T-cell (primary cell): ENCODE results near the gene MYZAP. TPM values are rescaled to one million over a fixed set of nuclear protein-coding genes. Genes with fewer than 3 reads are reported as not detected.

Experiments used
- ATAC-seq, 4 experiments: fragments of 200-7000 bp in 3 of 4; fragments of 150-1000 bp in 1 of 4; cut with Tn5 transposase; replicated peaks in 1 of 4; 1 replicate in 3 of 4; 2 replicates in 1 of 4; pipeline ENCODE4 v1.10.0; 2021; ENCODE audit warnings: moderate library complexity in 3 of 4, mild to moderate bottlenecking in 2 of 4, moderate number of reproducible peaks in 1 of 4
- CTCF ChIA-PET, 2 donors: fragments of 300-600 bp; sonication (Branson Sonifier 250); formaldehyde crosslinking; loops; one replicate each; lab custom pipeline; 2022; ENCODE audit warnings: antibody characterized with exemption in 2 of 2; lab: Charles Lee
- POLR2A ChIA-PET, 2 donors: fragments of 300-600 bp; sonication (Branson Sonifier 250); formaldehyde crosslinking; loops; one replicate each; lab custom pipeline; 2022; ENCODE audit warnings: antibody characterized with exemption in 2 of 2; lab: Charles Lee
- DNase-seq, 35 experiments: peaks; one replicate each; pipeline versions ENCODE4 v3.0.0 to v3.0.0-alpha.2; 2013 to 2023
- H3K27ac ChIP-seq: one replicate; pipeline ENCODE4 v1.5.1; 2013; ENCODE audit warnings: low read length
- H3K27me3 ChIP-seq, 2 experiments: replicated peaks in 1 of 2; 1 replicate in 1 of 2; 2 replicates in 1 of 2; pipeline versions ENCODE4 v1.6.1 to v1.7.0; 2013; ENCODE audit warnings: low read length in 1 of 2, mixed read lengths in 1 of 2; ENCODE audit not compliant: control insufficient read depth in 2 of 2, insufficient read depth in 2 of 2; ENCODE audit errors: extremely low read depth in 1 of 2
- H3K36me3 ChIP-seq, 2 donors: 1 replicate in 1 of 2; 2 replicates in 1 of 2; pipeline versions ENCODE4 v1.6.1 to v1.7.0; 2013; ENCODE audit warnings: low read length in 1 of 2; ENCODE audit not compliant: control insufficient read depth in 2 of 2, insufficient read depth in 1 of 2; ENCODE audit errors: extremely low read depth in 1 of 2
- H3K4me1 ChIP-seq, 2 experiments: 1 replicate in 1 of 2; 2 replicates in 1 of 2; pipeline versions ENCODE4 v1.6.1 to v1.7.0; 2013; ENCODE audit warnings: low read length in 2 of 2, mixed read lengths in 1 of 2; ENCODE audit not compliant: insufficient read depth in 2 of 2, control insufficient read depth in 1 of 2; ENCODE audit errors: extremely low read depth in 1 of 2
- H3K4me3 ChIP-seq, 2 donors: 1 replicate in 1 of 2; 2 replicates in 1 of 2; pipeline versions ENCODE4 v1.5.1 to v1.7.0; 2013; ENCODE audit warnings: mild to moderate bottlenecking in 2 of 2, low read length in 1 of 2, moderate library complexity in 1 of 2; ENCODE audit not compliant: control insufficient read depth in 1 of 2; ENCODE audit errors: extremely low read depth in 1 of 2
- H3K9me3 ChIP-seq: 2 replicates; pipeline ENCODE4 v1.7.0; 2013
- H3K27ac Mint-ChIP-seq, 2 donors: one replicate each; pipeline ENCODE4 v1.8.0; 2020 to 2021; ENCODE audit warnings: mild to moderate bottlenecking in 2 of 2, mixed read lengths in 2 of 2
- H3K27me3 Mint-ChIP-seq, 2 donors: one replicate each; pipeline ENCODE4 v1.8.0; 2021 to 2022; ENCODE audit warnings: mixed read lengths in 2 of 2
- H3K36me3 Mint-ChIP-seq: one replicate; pipeline ENCODE4 v1.8.0; 2021; ENCODE audit warnings: mixed read lengths
- H3K4me1 Mint-ChIP-seq, 3 donors: one replicate each; pipeline ENCODE4 v1.8.0; 2020 to 2022; ENCODE audit warnings: mixed read lengths in 3 of 3, mild to moderate bottlenecking in 1 of 3
- H3K4me3 Mint-ChIP-seq, 3 donors: one replicate each; pipeline ENCODE4 v1.8.0; 2020 to 2022; ENCODE audit warnings: mild to moderate bottlenecking in 3 of 3, mixed read lengths in 3 of 3, moderate library complexity in 3 of 3
- H3K9me3 Mint-ChIP-seq, 3 donors: one replicate each; pipeline ENCODE4 v1.8.0; 2020 to 2022; ENCODE audit warnings: mixed read lengths in 3 of 3
- WGBS: methylation state at CpG from one replicate; pipeline ENCODE4 v1.1.5; 2013; ENCODE audit warnings: missing lambda C conversion rate; ENCODE audit not compliant: insufficient coverage; 5-methylcytosine and 5-hydroxymethylcytosine counted together
- total RNA-seq, 35 experiments: library from RNA in 6 of 35; stranded (reverse) in 6 of 35; fragments of 120-200 nt in 1 of 35; gene quantifications; one replicate each; pipeline versions ENCODE4 v1.2.1 to v1.2.4 and lab custom pipeline; 2013 to 2026

Gene MYZAP
- total RNA-seq, 5 donors from 2014 or later (not counting 1 experiment from before 2014, with no cell fraction given), result 0.58 to 1.9 (median 0.82) TPM

DNA sequence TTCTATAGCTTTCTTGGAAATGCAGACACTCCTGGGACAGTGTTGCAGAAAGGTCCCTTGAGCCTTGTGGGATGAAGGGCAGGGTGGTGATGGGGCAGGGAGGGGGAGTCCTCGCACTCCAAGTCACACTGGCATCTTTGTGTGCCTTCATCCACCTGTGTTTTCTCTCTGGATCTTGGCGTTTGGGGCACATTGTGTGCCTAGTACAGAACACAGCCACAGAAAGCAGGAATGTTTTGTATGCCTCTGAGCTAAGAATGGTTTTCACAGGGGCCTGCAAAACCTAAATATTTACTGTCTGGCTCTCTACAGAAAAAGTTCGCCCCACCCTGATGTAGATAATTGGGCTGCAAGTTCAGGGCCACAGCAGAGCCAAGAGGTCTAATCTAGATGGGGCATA, 5.7 kb downstream of the MYZAP start:
- Histone ChIP-seq H3K9me3 (no peaks in the 10 kb centered on the region), H3K27me3 (peaks cover 0 to 11% of the 10 kb centered on the region in 2 experiments), H3K4me3 (no peak overlapping the region), H3K27ac (no peak overlapping the region), H3K4me1 (no peaks in the 10 kb centered on the region), H3K36me3 (no peaks in the 10 kb centered on the region)
- Mint-ChIP-seq H3K27me3 (peaks cover 7 to 9% of the 10 kb centered on the region in 2 donors), H3K4me3 (no peak overlapping the region), H3K36me3 (no peaks in the 10 kb centered on the region), H3K9me3 (no peaks in the 10 kb centered on the region), H3K4me1 (peaks cover 4 to 7% (median 5%) of the 10 kb centered on the region in 3 donors), H3K27ac (no peak overlapping the region)
- no peak for DNase-seq
- ATAC-seq, result no peak
- POLR2A ChIA-PET, result no interaction called here
- CTCF ChIA-PET, result interaction anchor here in 1 of 2 donors (0.6 kb wide), 1 partner anchor 57 kb away, joined by 3 read pairs; no protein-coding TSS in a partner anchor
- 39% methylated on average over 2 of the region's 3 CpGs for WGBS

DNA sequence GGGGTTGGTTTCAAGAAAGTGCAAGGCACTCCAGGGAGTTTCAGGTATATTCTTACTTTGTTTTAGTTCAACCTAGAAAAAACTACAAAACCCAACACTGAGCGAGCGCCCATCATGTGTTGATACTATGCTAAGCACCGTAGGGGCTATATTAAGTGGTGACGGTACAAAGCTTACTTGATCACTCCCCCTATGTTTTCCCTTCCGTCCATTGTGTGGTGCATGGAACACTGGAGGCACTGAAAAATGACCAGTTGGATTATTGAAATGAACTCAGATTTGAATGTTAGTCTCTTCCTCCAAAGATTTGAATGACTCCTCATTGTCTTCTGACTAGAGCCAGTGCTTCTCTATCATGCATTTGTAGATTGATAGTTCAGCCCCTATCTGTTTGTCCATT, 6.6 kb downstream of the MYZAP start:
- peaks cover 5 to 7% of the 10 kb centered on the region in 2 donors for H3K27me3 Mint-ChIP-seq
- H3K27ac Mint-ChIP-seq, result no peak overlapping the region
- no peak overlapping the region for H3K4me3 Mint-ChIP-seq
- ATAC-seq, result no peak
- POLR2A ChIA-PET, result no interaction called here
- Histone ChIP-seq H3K27ac (no peak overlapping the region), H3K9me3 (no peaks in the 10 kb centered on the region), H3K36me3 (no peaks in the 10 kb centered on the region), H3K4me1 (no peaks in the 10 kb centered on the region), H3K4me3 (no peak overlapping the region), H3K27me3 (peaks cover 0 to 7% of the 10 kb centered on the region in 2 experiments)
- no peaks in the 10 kb centered on the region for H3K36me3 Mint-ChIP-seq
- no CpG with 5 or more reads among the region's 5 CpGs for WGBS
- CTCF ChIA-PET, result interaction anchor here in 1 of 2 donors (0.5 kb wide), 1 partner anchor 56 kb away, joined by 6 read pairs; no protein-coding TSS in a partner anchor
- no peak for DNase-seq
- no peaks in the 10 kb centered on the region for H3K9me3 Mint-ChIP-seq
- peaks cover 0 to 7% (median 0%) of the 10 kb centered on the region in 3 donors for H3K4me1 Mint-ChIP-seq

DNA sequence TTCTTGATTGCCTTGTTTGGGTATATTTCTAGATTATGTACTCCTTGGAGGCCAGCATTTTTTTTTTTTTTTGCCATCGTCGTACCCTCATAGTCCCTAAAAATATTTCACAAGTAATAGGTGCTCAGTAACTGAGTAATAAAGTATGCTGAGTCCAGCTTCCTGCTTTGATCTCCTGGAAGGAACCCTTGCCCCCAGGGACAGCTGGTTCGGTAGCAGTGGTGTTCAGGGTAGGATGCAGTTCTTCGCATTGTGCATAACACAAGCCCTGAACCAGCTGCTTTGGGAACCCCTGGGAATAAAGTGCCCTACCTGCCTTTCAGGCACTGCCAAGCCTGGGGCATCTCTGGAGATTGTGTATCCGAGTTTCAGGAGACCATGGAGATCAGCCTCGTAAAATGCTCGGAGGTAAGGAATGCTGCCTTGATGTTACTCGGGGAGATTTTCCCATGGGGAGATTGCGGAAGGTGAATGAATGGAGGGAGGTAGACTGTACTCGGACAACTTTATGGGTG, 7.6 kb downstream of the MYZAP start:
- no peaks in the 10 kb centered on the region for H3K36me3 ChIP-seq
- Mint-ChIP-seq H3K36me3 (no peaks in the 10 kb centered on the region), H3K27ac (no peak overlapping the region), H3K4me1 (peaks cover 0 to 7% (median 0%) of the 10 kb centered on the region in 3 donors), H3K27me3 (peaks cover 6 to 7% of the 10 kb centered on the region in 2 donors), H3K9me3 (no peaks in the 10 kb centered on the region), H3K4me3 (no peak overlapping the region)
- H3K4me1 ChIP-seq, result no peaks in the 10 kb centered on the region
- DNase-seq, result no peak
- WGBS, result 90% methylated on average over 8 of the region's 10 CpGs
- no peak overlapping the region for H3K4me3 ChIP-seq
- POLR2A ChIA-PET, result no interaction called here
- H3K27ac ChIP-seq, result no peak overlapping the region
- H3K9me3 ChIP-seq, result no peaks in the 10 kb centered on the region
- peaks cover 0 to 11% of the 10 kb centered on the region in 2 experiments for H3K27me3 ChIP-seq
- no peak for ATAC-seq
- CTCF ChIA-PET, result interaction anchor here in 1 of 2 donors (1.2 kb wide), 1 partner anchor 11 kb away, joined by 3 read pairs; no protein-coding TSS in a partner anchor

DNA sequence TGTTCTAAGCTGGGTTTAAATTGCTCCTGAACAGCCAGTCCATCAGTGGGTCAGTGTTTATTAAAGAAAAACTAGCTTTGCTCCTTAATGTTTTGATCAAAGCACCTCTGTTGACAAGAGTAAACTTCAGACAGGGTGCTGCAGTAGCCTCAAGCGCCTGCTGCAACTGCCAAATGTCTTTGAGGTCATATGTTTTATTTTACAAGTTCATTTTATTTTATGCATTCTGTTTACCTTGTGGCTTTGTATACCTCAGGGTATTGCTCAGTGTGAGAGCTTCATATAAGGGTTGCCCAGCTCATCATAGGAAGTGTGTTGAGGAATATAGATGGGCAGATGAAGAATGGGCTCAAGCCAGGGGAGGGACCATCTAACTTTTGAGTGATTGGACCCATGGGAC, 8.5 kb downstream of the MYZAP start:
- H3K4me3 Mint-ChIP-seq, result no peak overlapping the region
- 14% methylated on average over 1 of the region's 1 CpG for WGBS

GRCh38 chr15:57604507-57604906, 12.8 kb downstream of the MYZAP start:
- no peak for ATAC-seq
- Mint-ChIP-seq H3K27me3 (peaks cover 7 to 12% of the 10 kb centered on the region in 2 donors), H3K36me3 (no peaks in the 10 kb centered on the region), H3K4me3 (no peak overlapping the region), H3K4me1 (peaks cover 0 to 7% (median 0%) of the 10 kb centered on the region in 3 donors), H3K27ac (no peak overlapping the region), H3K9me3 (no peaks in the 10 kb centered on the region)
- DNase-seq, result no peak
- Histone ChIP-seq H3K4me3 (no peak overlapping the region), H3K9me3 (no peaks in the 10 kb centered on the region), H3K27ac (no peak overlapping the region), H3K27me3 (peaks cover 0 to 9% of the 10 kb centered on the region in 2 experiments), H3K36me3 (no peaks in the 10 kb centered on the region), H3K4me1 (no peaks in the 10 kb centered on the region)
- ChIA-PET CTCF (no interaction called here), POLR2A (no interaction called here)
- 80% methylated on average over 10 of the region's 10 CpGs for WGBS

More for the DNA sequence above, 8.5 kb downstream of the MYZAP start:
- Mint-ChIP-seq H3K4me1 (peaks cover 0 to 7% (median 0%) of the 10 kb centered on the region in 3 donors), H3K27ac (no peak overlapping the region), H3K27me3 (peaks cover 7 to 13% of the 10 kb centered on the region in 2 donors), H3K36me3 (no peaks in the 10 kb centered on the region), H3K9me3 (no peaks in the 10 kb centered on the region)
- DNase-seq, result no peak
- Histone ChIP-seq H3K36me3 (no peaks in the 10 kb centered on the region), H3K4me1 (no peaks in the 10 kb centered on the region), H3K4me3 (no peak overlapping the region), H3K27ac (no peak overlapping the region), H3K9me3 (no peaks in the 10 kb centered on the region), H3K27me3 (peaks cover 0 to 14% of the 10 kb centered on the region in 2 experiments)
- CTCF ChIA-PET, result no interaction called here
- POLR2A ChIA-PET, result no interaction called here
- no peak for ATAC-seq

DNA sequence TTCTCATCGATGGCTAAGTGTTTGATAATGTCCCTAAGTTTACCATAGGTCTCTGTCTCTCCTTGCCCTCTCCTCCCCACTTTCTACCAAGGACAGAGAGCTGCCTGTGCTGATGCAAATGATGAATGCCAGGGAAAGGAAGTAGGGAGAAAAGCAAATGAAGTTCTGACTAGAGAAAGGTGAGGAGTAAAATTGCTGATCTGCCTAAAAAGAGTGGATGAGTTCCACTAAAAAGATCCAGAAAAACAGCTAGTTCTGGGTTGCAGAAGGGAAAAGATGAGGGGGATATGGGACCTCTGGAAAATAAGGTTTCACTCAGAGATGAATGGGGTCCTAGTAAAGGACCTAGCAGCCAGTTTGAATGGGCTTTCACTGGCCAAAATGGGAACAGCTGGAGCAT, 13.8 kb downstream of the MYZAP start:
- H3K27ac Mint-ChIP-seq, result no peak overlapping the region
- H3K4me3 Mint-ChIP-seq, result no peak overlapping the region
- POLR2A ChIA-PET, result no interaction called here

More for the DNA sequence above, 13.8 kb downstream of the MYZAP start:
- CTCF ChIA-PET, result interaction anchor here (0.6 to 0.7 kb wide), 2 partner anchors 45 to 87 kb away, joined by 3 read pairs; no protein-coding TSS in a partner anchor
- H3K4me1 ChIP-seq, result no peaks in the 10 kb centered on the region
- no peaks in the 10 kb centered on the region for H3K9me3 ChIP-seq
- Mint-ChIP-seq H3K4me1 (peaks cover 0 to 7% (median 0%) of the 10 kb centered on the region in 3 donors), H3K9me3 (no peaks in the 10 kb centered on the region), H3K27me3 (peaks cover 7 to 11% of the 10 kb centered on the region in 2 donors), H3K36me3 (no peaks in the 10 kb centered on the region)
- no peak overlapping the region for H3K27ac ChIP-seq
- no peak overlapping the region for H3K4me3 ChIP-seq
- ATAC-seq, result no peak
- DNase-seq, result no peak
- no peaks in the 10 kb centered on the region for H3K36me3 ChIP-seq
- H3K27me3 ChIP-seq, result peaks cover 0 to 9% of the 10 kb centered on the region in 2 experiments
- no CpG with 5 or more reads among the region's 1 CpG for WGBS
